GM21381 (cell line): ENCODE measurements around the gene ASXL1.
"Not testable (repeated sequence)": the region's sequence is repeated elsewhere in the genome, so short reads cannot be mapped to it uniquely, and the experiment has no call there.

Experiments
- ATAC-seq: cut with Tn5 transposase; IDR thresholded peaks from one replicate; pipeline ENCODE4 v1.9.1; 2021; ENCODE audit warnings: mild to moderate bottlenecking, moderate library complexity; ENCODE audit not compliant: unreplicated experiment

The ASXL1 gene

GRCh38 chr20:32463642-32464400, 105.7 kb downstream of the ASXL1 start:
- no peak for ATAC-seq

- no peak for ATAC-seq
Measured at GRCh38 chr20:32464401-32465091, 106.4 kb downstream of the ASXL1 start.

GRCh38 chr20:32465092-32465900, 107.2 kb downstream of the ASXL1 start:
- no peak for ATAC-seq

GRCh38 chr20:32465901-32466675, 108.0 kb downstream of the ASXL1 start:
- not testable (repeated sequence) for ATAC-seq

GRCh38 chr20:32466739-32467505, 108.8 kb downstream of the ASXL1 start:
- no peak for ATAC-seq

GRCh38 chr20:32467506-32468312, 109.6 kb downstream of the ASXL1 start:
- ATAC-seq = no peak

- ATAC-seq = no peak
Measured at GRCh38 chr20:32468313-32468640, 110.1 kb downstream of the ASXL1 start.

GRCh38 chr20:32468860-32469259, 110.7 kb downstream of the ASXL1 start:
- ATAC-seq = no peak

- no peak for ATAC-seq
Measured at GRCh38 chr20:32470025-32470861, 112.1 kb downstream of the ASXL1 start.

- ATAC-seq = no peak
Measured at GRCh38 chr20:32470940-32471339, 112.8 kb downstream of the ASXL1 start.

GRCh38 chr20:32472581-32473207, 114.6 kb downstream of the ASXL1 start:
- ATAC-seq = no peak

- ATAC-seq = no peak
Measured at GRCh38 chr20:32473231-32474008, 115.3 kb downstream of the ASXL1 start.

GRCh38 chr20:32474009-32474716, 116.0 kb downstream of the ASXL1 start:
- no peak for ATAC-seq

- no peak for ATAC-seq
Measured at GRCh38 chr20:32474717-32474966, 116.5 kb downstream of the ASXL1 start.

GRCh38 chr20:32474967-32475811, 117.1 kb downstream of the ASXL1 start:
- ATAC-seq = no peak
